ENCODE data around the gene ARID4B. TPM values are rescaled to one million over a fixed set of nuclear protein-coding genes. Genes with fewer than 3 reads are reported as not detected.

The ARID4B gene
- total RNA-seq, 1 experiment from 2014 or later, result 16.8 TPM

DNA sequence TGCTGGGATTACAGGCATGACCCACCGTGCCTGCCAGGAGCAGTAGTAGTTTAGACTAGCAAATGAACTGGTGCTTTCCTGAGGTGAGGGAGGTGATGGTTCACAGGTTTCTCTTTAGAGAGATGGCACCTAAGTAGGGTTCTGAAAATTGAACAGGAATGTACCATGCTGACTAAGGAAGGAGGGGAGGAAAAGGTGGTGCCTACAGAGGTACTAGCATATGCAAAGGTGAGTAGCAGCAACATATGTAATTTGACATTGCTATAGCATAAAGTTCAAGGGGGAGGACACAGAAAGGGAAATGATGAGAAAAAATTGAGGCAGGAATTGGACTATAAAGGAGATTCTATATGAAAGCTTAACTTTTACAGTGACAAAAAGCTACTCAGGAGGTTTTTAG is 101.0 kb downstream of the ARID4B start:
- DNase-seq (no peak), ATAC-seq (no peak)
- ChIA-PET POLR2A (ENCODE audit: unreplicated experiment) (interaction anchor here (0.7 kb wide), 1 partner anchor 67 kb away, joined by 23 read pairs; no protein-coding TSS in a partner anchor), CTCF (no interaction called here)
- Histone ChIP-seq H3K79me2 (ENCODE audit: low read length) (no peaks in the 10 kb centered on the region), H3K4me2 (ENCODE audit: low read length) (no peak overlapping the region), H3K27me3 (ENCODE audit: low read length) (no peaks in the 10 kb centered on the region), H3K27ac (ENCODE audit: low read length) (no peak overlapping the region), H3K9me2 (replicated peaks; ENCODE audit: low read length) (no peaks in the 10 kb centered on the region), H3K4me1 (ENCODE audit: insufficient read depth, low read length) (no peaks in the 10 kb centered on the region), H3F3A (ENCODE audit: low read length, unreplicated experiment) (no peaks in the 10 kb centered on the region), H3K36me3 (ENCODE audit: low read depth, low read length) (peaks cover 12% of the 10 kb centered on the region; the same call in 1 of the 2 replicates), H2AFZ (ENCODE audit: low read length) (no peak overlapping the region), H3K4me3 (ENCODE audit: low read length) (no peak overlapping the region), H4K20me1 (ENCODE audit: low read length) (no peaks in the 10 kb centered on the region), H3K9me3 (ENCODE audit: low read length) (no peaks in the 10 kb centered on the region), H3K9ac (ENCODE audit: low read length) (no peak overlapping the region)
- no TSS peak for BruUV-seq (replicated peaks)
- intact Hi-C loops (cut with micrococcal nuclease), result no loop called here
- TF ChIP-seq EZH2phosphoT487 (IDR thresholded peaks at IDR 0.05; ENCODE audit: borderline replicate concordance, low read length) (no peak), EZH2 (IDR thresholded peaks at IDR 0.05; ENCODE audit: low read length, unreplicated experiment) (no peak)
- TF ChIP-seq, protein P1, sequence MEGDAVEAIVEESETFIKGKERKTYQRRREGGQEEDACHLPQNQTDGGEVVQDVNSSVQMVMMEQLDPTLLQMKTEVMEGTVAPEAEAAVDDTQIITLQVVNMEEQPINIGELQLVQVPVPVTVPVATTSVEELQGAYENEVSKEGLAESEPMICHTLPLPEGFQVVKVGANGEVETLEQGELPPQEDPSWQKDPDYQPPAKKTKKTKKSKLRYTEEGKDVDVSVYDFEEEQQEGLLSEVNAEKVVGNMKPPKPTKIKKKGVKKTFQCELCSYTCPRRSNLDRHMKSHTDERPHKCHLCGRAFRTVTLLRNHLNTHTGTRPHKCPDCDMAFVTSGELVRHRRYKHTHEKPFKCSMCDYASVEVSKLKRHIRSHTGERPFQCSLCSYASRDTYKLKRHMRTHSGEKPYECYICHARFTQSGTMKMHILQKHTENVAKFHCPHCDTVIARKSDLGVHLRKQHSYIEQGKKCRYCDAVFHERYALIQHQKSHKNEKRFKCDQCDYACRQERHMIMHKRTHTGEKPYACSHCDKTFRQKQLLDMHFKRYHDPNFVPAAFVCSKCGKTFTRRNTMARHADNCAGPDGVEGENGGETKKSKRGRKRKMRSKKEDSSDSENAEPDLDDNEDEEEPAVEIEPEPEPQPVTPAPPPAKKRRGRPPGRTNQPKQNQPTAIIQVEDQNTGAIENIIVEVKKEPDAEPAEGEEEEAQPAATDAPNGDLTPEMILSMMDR (conservative IDR thresholded peaks at IDR 0.05; ENCODE audit: low read depth, low read length), result no peak

DNA sequence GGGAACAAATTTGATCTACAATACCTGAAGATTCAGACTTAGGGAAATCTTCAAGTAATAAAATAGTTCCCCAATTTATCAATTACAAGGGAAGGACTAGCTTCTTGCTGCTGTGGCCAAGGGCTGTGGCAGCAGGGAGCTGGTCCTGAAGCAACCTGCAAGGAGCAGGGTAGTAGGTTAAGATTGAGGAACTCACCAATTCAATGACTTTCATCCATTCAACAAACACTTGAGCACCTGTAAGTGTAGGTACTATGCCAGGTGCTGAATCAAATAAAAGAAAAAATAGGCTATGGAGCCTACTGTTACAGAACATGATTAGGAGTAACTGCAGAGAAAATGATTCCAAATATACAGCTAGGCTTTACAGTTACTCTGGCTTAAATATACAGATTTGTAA is 102.7 kb downstream of the ARID4B start:
- Histone ChIP-seq H4K20me1 (ENCODE audit: low read length) (no peaks in the 10 kb centered on the region), H3K4me1 (ENCODE audit: insufficient read depth, low read length) (no peaks in the 10 kb centered on the region), H3K4me2 (ENCODE audit: low read length) (no peak overlapping the region), H3K9ac (ENCODE audit: low read length) (no peak overlapping the region), H3K36me3 (ENCODE audit: low read depth, low read length) (peaks cover 17% of the 10 kb centered on the region; the same call in 1 of the 2 replicates), H3K9me3 (ENCODE audit: low read length) (no peaks in the 10 kb centered on the region), H3K4me3 (ENCODE audit: low read length) (no peak overlapping the region), H3K27ac (ENCODE audit: low read length) (no peak overlapping the region), H3K9me2 (replicated peaks; ENCODE audit: low read length) (no peaks in the 10 kb centered on the region), H3K79me2 (ENCODE audit: low read length) (no peaks in the 10 kb centered on the region), H3F3A (ENCODE audit: low read length, unreplicated experiment) (no peaks in the 10 kb centered on the region), H3K27me3 (ENCODE audit: low read length) (no peaks in the 10 kb centered on the region), H2AFZ (ENCODE audit: low read length) (no peak overlapping the region)
- ChIA-PET POLR2A (ENCODE audit: unreplicated experiment) (no interaction called here), CTCF (no interaction called here)
- intact Hi-C loops (cut with micrococcal nuclease), result no loop called here
- no peak for TF ChIP-seq EZH2 (IDR thresholded peaks at IDR 0.05; ENCODE audit: low read length, unreplicated experiment)
- TF ChIP-seq, protein P1 (conservative IDR thresholded peaks at IDR 0.05; ENCODE audit: low read depth, low read length), result no peak
- no peak for ATAC-seq
- BruUV-seq (replicated peaks), result no TSS peak
- DNase-seq, result no peak

DNA sequence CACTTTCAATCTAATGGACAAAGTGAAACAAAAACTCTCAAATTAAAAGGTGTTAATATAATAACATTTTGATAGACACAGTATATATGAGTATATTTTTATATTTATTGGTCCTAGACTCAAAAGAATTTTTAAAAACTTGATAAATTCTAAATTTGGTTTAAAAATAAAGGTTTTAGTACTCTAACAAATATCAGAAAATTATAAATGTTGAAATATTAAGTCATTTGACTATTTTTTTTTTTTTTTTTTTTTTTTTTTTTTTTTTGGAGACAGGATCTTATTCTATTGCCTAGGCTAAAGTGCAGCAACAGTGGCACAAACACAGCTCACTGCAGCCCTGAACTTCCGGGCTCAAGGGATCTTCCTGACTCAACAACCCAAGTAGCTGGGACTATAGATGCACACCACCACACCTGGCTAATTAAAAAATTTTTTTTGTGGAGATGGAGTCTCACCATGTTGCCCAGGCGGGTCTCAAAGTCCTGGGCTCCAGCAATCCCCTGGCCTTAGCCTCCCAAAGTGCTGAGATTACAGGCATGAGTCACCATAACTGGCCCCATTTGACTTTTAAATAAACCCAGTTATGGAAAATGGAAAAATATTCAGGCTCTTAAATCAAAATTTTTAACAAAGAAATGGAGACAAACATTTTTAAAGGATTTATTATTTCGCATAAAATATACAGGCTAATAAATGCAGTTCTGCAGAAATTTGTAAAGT is 106.2 kb downstream of the ARID4B start:
- H3K9me2 ChIP-seq (replicated peaks; ENCODE audit: low read length), result no peaks in the 10 kb centered on the region
- H3K27me3 ChIP-seq (ENCODE audit: low read length), result no peaks in the 10 kb centered on the region
- ChIA-PET POLR2A (ENCODE audit: unreplicated experiment) (no interaction called here), CTCF (no interaction called here)
- intact Hi-C loops (cut with micrococcal nuclease), result no loop called here
- H4K20me1 ChIP-seq (ENCODE audit: low read length), result no peaks in the 10 kb centered on the region
- DNase-seq (no peak), ATAC-seq (no peak)
- no peak overlapping the region for H2AFZ ChIP-seq (ENCODE audit: low read length)
- TF ChIP-seq, protein P1 (conservative IDR thresholded peaks at IDR 0.05; ENCODE audit: low read depth, low read length), result no peak
- no peak for TF ChIP-seq EZH2 (IDR thresholded peaks at IDR 0.05; ENCODE audit: low read length, unreplicated experiment)
- TF ChIP-seq EZH2phosphoT487 (IDR thresholded peaks at IDR 0.05; ENCODE audit: borderline replicate concordance, low read length), result no peak
- no peak overlapping the region for H3K9ac ChIP-seq (ENCODE audit: low read length)
- no peak overlapping the region for H3K27ac ChIP-seq (ENCODE audit: low read length)
- H3K9me3 ChIP-seq (ENCODE audit: low read length), result no peaks in the 10 kb centered on the region
- BruUV-seq (replicated peaks), result no TSS peak
- H3K4me3 ChIP-seq (ENCODE audit: low read length), result no peak overlapping the region
- H3K79me2 ChIP-seq (ENCODE audit: low read length), result no peaks in the 10 kb centered on the region
- peaks cover 10% of the 10 kb centered on the region; the same call in 1 of the 2 replicates for H3K36me3 ChIP-seq (ENCODE audit: low read depth, low read length)
- no peak overlapping the region for H3K4me2 ChIP-seq (ENCODE audit: low read length)
- no peaks in the 10 kb centered on the region for H3K4me1 ChIP-seq (ENCODE audit: insufficient read depth, low read length)
- H3F3A ChIP-seq (ENCODE audit: low read length, unreplicated experiment), result no peaks in the 10 kb centered on the region
